Neural crest cell (in vitro differentiated cells): Measurements from ENCODE around the gene HMG20B. TPM values are rescaled to one million over a fixed set of nuclear protein-coding genes. Genes with fewer than 3 reads are reported as not detected.

ENCODE experiments used
- DNase-seq: peaks from one replicate; pipeline ENCODE4 v3.0.0; 2021; ENCODE audit warnings: low read depth, mixed read lengths, low spot score
- H3K27ac Mint-ChIP-seq: one replicate; pipeline ENCODE4 v1.8.0; 2021; ENCODE audit warnings: mild to moderate bottlenecking, mixed read lengths; ENCODE audit not compliant: unreplicated experiment
- H3K27me3 Mint-ChIP-seq: 2 replicates; pipeline ENCODE4 v1.8.0; 2021; ENCODE audit warnings: low read depth, mild to moderate bottlenecking, mixed read lengths
- H3K36me3 Mint-ChIP-seq: 2 replicates; pipeline ENCODE4 v1.8.0; 2021; ENCODE audit warnings: low read depth, mild to moderate bottlenecking, mixed read lengths
- H3K4me1 Mint-ChIP-seq: 2 replicates; pipeline ENCODE4 v1.8.0; 2021; ENCODE audit warnings: mixed read lengths
- H3K4me3 Mint-ChIP-seq: one replicate; pipeline ENCODE4 v1.8.0; 2021; ENCODE audit warnings: mild to moderate bottlenecking, mixed read lengths
- H3K9me3 Mint-ChIP-seq: 2 replicates; pipeline ENCODE4 v1.8.0; 2021; ENCODE audit warnings: mixed read lengths
- CTCF ChIP-seq: fragments of 200-600 bp; sonication (generic); conservative IDR thresholded peaks from 2 replicates; pipeline ENCODE4 v1.5.0; 2021; ENCODE audit warnings: antibody characterized with exemption, mild to moderate bottlenecking
- total RNA-seq: library from RNA; stranded (reverse); gene quantifications from 2 replicates; pipeline ENCODE4 v1.2.1, GENCODE V29; 2021

HMG20B gene
- total RNA-seq, 1 donor from 2014 or later: 79.6 TPM

- no peaks in the 10 kb centered on the region for H3K9me3 Mint-ChIP-seq
- H3K27me3 Mint-ChIP-seq: peaks cover 25% of the 10 kb centered on the region
- no peak overlapping the region for H3K27ac Mint-ChIP-seq
- H3K36me3 Mint-ChIP-seq: peaks cover 10% of the 10 kb centered on the region
- DNase-seq: peak; percentile 81
- peak overlapping the region; percentile 89 for H3K4me3 Mint-ChIP-seq
- no peak for TF ChIP-seq CTCF
- peaks cover 36% of the 10 kb centered on the region for H3K4me1 Mint-ChIP-seq
These were observed 1.3 kb downstream of the HMG20B start for GRCh38 chr19:3573858-3574637.

- DNase-seq: no peak
- peak; percentile 49 for TF ChIP-seq CTCF
These were observed 2.6 kb downstream of the HMG20B start for GRCh38 chr19:3575260-3575741.

GRCh38 chr19:3575949-3576673, 3.4 kb downstream of the HMG20B start:
- DNase-seq: no peak
- H3K27ac Mint-ChIP-seq: no peak overlapping the region
- H3K27me3 Mint-ChIP-seq: peaks cover 36% of the 10 kb centered on the region
- no peak for TF ChIP-seq CTCF
- H3K9me3 Mint-ChIP-seq: no peaks in the 10 kb centered on the region
- peak overlapping the region; percentile 89 for H3K4me3 Mint-ChIP-seq
- peaks cover 29% of the 10 kb centered on the region for H3K4me1 Mint-ChIP-seq
- peaks cover 10% of the 10 kb centered on the region for H3K36me3 Mint-ChIP-seq

More at GRCh38 chr19:3575260-3575741, 2.6 kb downstream of the HMG20B start:
- peaks cover 10% of the 10 kb centered on the region for H3K36me3 Mint-ChIP-seq
- no peaks in the 10 kb centered on the region for H3K9me3 Mint-ChIP-seq
- peak overlapping the region; percentile 89 for H3K4me3 Mint-ChIP-seq
- peaks cover 31% of the 10 kb centered on the region for H3K27me3 Mint-ChIP-seq
- peaks cover 36% of the 10 kb centered on the region for H3K4me1 Mint-ChIP-seq
- no peak overlapping the region for H3K27ac Mint-ChIP-seq

- H3K27me3 Mint-ChIP-seq: peaks cover 36% of the 10 kb centered on the region
- peaks cover 10% of the 10 kb centered on the region for H3K36me3 Mint-ChIP-seq
- no peak for TF ChIP-seq CTCF
- peak; percentile 40 for DNase-seq
- no peaks in the 10 kb centered on the region for H3K9me3 Mint-ChIP-seq
- H3K27ac Mint-ChIP-seq: no peak overlapping the region
- peak overlapping the region; percentile 77 for H3K4me3 Mint-ChIP-seq
- peaks cover 23% of the 10 kb centered on the region for H3K4me1 Mint-ChIP-seq
These were observed 4.1 kb downstream of the HMG20B start for GRCh38 chr19:3576696-3577443.

GRCh38 chr19:3577723-3578344, 5.1 kb downstream of the HMG20B start:
- Mint-ChIP-seq H3K27ac (no peak overlapping the region), H3K36me3 (peaks cover 10% of the 10 kb centered on the region), H3K4me3 (no peak overlapping the region), H3K27me3 (peaks cover 41% of the 10 kb centered on the region), H3K4me1 (peaks cover 15% of the 10 kb centered on the region), H3K9me3 (no peaks in the 10 kb centered on the region)
- DNase-seq: no peak
- no peak for TF ChIP-seq CTCF
